SHP77 treated with DMSO at 0.1 percent for 48 hours (cell line): ENCODE results near the gene ANO9.
"Not testable (repeated sequence)": the region's sequence is repeated elsewhere in the genome, so short reads cannot be mapped to it uniquely, and the experiment has no call there.

Source experiments
- DNase-seq: peaks from one replicate; lab custom pipeline; 2025; lab: John Stamatoyannopoulos, UW

Gene ANO9

GRCh38 chr11:434496-434895 lies 7.3 kb downstream of the ANO9 start:
- DNase-seq, result no peak

- no peak for DNase-seq
These were observed 8.2 kb downstream of the ANO9 start for GRCh38 chr11:433641-434040.

GRCh38 chr11:433111-433510 lies 8.7 kb downstream of the ANO9 start:
- no peak for DNase-seq

GRCh38 chr11:432501-433100 lies 9.2 kb downstream of the ANO9 start:
- DNase-seq, result no peak

- DNase-seq, result no peak
These were observed 9.9 kb downstream of the ANO9 start for GRCh38 chr11:431921-432320.

GRCh38 chr11:429931-430456 lies 11.8 kb downstream of the ANO9 start:
- DNase-seq, result no peak

GRCh38 chr11:429391-429790 lies 12.4 kb downstream of the ANO9 start:
- no peak for DNase-seq

- no peak for DNase-seq
These were observed 13.5 kb downstream of the ANO9 start for GRCh38 chr11:428295-428694.

GRCh38 chr11:426851-427250 lies 15.0 kb downstream of the ANO9 start:
- DNase-seq, result no peak

GRCh38 chr11:425301-425700 lies 16.5 kb downstream of the ANO9 start:
- no peak for DNase-seq

- not testable (repeated sequence) for DNase-seq
These were observed 17.0 kb downstream of the ANO9 start for GRCh38 chr11:424766-425165.

- no peak for DNase-seq
These were observed 17.6 kb downstream of the ANO9 start for GRCh38 chr11:424232-424631.

- DNase-seq, result no peak
These were observed 19.6 kb downstream of the ANO9 start for GRCh38 chr11:422249-422656.

GRCh38 chr11:420911-421321 lies 20.9 kb downstream of the ANO9 start:
- DNase-seq, result no peak

- DNase-seq, result no peak
These were observed 21.5 kb downstream of the ANO9 start for GRCh38 chr11:420054-420910.

- no peak for DNase-seq
These were observed 22.4 kb downstream of the ANO9 start for GRCh38 chr11:419248-420005.

GRCh38 chr11:418343-419247 lies 23.2 kb downstream of the ANO9 start:
- DNase-seq, result no peak

GRCh38 chr11:417652-418342 lies 24.0 kb downstream of the ANO9 start:
- no peak for DNase-seq

- DNase-seq, result no peak
These were observed 24.8 kb downstream of the ANO9 start for GRCh38 chr11:416757-417621.
